IgD-negative memory B cell (primary cell): ENCODE data around the gene TTLL4. TPM values are rescaled to one million over a fixed set of nuclear protein-coding genes. Genes with fewer than 3 reads are reported as not detected.
"Not testable (repeated sequence)": the region's sequence is repeated elsewhere in the genome, so short reads cannot be mapped to it uniquely, and the experiment has no call there.

Experiments
- H3K27ac Mint-ChIP-seq, 3 donors: one replicate each; pipeline ENCODE4 v1.8.0; 2020 to 2022; ENCODE audit warnings: mild to moderate bottlenecking in 3 of 3, mixed read lengths in 3 of 3, moderate library complexity in 1 of 3
- H3K27me3 Mint-ChIP-seq: one replicate; pipeline ENCODE4 v1.8.0; 2021; ENCODE audit warnings: mixed read lengths
- H3K36me3 Mint-ChIP-seq: one replicate; pipeline ENCODE4 v1.8.0; 2020; ENCODE audit warnings: mild to moderate bottlenecking, mixed read lengths
- H3K4me1 Mint-ChIP-seq, 3 donors: one replicate each; pipeline ENCODE4 v1.8.0; 2020 to 2022; ENCODE audit warnings: mixed read lengths in 3 of 3, mild to moderate bottlenecking in 1 of 3
- H3K4me3 Mint-ChIP-seq, 4 donors: one replicate each; pipeline ENCODE4 v1.8.0; 2020 to 2022; ENCODE audit warnings: mild to moderate bottlenecking in 4 of 4, mixed read lengths in 4 of 4, moderate library complexity in 3 of 4
- H3K9me3 Mint-ChIP-seq, 3 donors: one replicate each; pipeline ENCODE4 v1.8.0; 2020 to 2021; ENCODE audit warnings: mixed read lengths in 3 of 3, mild to moderate bottlenecking in 1 of 3
- polyA plus RNA-seq: library from polyadenylated mRNA; unstranded; fragments of 300-500 nt; fragmentation: Illumina TruSeq; gene quantifications from one replicate; pipeline ENCODE4 v1.2.3, GENCODE V29; 2021

Gene TTLL4, protein sequence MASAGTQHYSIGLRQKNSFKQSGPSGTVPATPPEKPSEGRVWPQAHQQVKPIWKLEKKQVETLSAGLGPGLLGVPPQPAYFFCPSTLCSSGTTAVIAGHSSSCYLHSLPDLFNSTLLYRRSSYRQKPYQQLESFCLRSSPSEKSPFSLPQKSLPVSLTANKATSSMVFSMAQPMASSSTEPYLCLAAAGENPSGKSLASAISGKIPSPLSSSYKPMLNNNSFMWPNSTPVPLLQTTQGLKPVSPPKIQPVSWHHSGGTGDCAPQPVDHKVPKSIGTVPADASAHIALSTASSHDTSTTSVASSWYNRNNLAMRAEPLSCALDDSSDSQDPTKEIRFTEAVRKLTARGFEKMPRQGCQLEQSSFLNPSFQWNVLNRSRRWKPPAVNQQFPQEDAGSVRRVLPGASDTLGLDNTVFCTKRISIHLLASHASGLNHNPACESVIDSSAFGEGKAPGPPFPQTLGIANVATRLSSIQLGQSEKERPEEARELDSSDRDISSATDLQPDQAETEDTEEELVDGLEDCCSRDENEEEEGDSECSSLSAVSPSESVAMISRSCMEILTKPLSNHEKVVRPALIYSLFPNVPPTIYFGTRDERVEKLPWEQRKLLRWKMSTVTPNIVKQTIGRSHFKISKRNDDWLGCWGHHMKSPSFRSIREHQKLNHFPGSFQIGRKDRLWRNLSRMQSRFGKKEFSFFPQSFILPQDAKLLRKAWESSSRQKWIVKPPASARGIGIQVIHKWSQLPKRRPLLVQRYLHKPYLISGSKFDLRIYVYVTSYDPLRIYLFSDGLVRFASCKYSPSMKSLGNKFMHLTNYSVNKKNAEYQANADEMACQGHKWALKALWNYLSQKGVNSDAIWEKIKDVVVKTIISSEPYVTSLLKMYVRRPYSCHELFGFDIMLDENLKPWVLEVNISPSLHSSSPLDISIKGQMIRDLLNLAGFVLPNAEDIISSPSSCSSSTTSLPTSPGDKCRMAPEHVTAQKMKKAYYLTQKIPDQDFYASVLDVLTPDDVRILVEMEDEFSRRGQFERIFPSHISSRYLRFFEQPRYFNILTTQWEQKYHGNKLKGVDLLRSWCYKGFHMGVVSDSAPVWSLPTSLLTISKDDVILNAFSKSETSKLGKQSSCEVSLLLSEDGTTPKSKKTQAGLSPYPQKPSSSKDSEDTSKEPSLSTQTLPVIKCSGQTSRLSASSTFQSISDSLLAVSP
- 14.5 TPM for polyA plus RNA-seq

DNA sequence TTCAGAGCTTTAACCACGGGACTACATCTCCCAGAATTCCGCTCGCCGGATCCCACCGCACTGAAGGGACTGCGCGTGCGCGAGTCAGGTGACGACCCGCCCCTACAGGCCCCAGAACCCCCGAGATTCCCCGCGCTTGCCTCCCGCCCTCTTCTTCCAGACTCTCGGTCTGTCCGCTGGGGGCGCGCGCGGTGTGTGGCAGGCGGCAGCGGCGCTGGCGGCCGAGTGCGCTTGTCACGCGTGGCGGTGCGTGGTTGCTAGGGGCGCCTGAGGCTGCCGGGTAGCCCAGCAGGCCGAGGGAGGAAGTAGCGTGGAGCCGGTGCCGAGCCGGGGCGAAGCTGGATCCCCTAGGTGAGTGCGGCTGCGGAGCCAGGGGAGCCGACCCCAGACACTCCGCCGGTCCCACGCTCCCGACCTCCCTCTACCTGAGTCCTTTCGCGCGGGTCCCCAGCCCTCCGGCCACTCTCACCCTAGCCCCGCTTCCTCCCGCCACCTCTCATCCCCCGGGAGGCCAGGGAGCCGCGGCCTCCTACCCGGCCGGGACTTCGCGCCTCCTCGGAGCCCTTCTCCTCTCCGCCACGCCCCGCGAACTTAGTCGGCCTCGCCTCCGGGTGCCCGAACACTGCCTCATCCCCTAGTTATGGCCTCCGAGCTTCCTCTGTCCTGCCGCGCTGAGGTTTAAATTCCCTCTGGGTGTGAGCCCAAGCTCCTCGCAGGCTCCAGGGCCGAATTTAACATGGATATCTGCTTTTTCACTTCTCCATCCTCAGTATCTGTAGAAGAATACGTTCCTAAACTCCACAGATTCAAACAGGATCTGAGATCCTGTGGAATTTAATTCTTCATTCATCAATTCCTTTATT, at the start of gene TTLL4:
TSS of gene TTLL4 (plus strand) at position 149 of the 863 bp plus-strand sequence. CDS start 26,842 bp downstream, outside the sequence.
- Mint-ChIP-seq H3K4me3 (peak within 1 kb of the TSS; percentile 89 to 98 (median 96)), H3K9me3 (no peaks in the 10 kb centered on the region), H3K27ac (peak within 1 kb of the TSS; percentile 89 to 96 (median 94)), H3K36me3 (no peaks in the 10 kb centered on the region), H3K4me1 (peaks cover 12 to 16% (median 14%) of the 10 kb centered on the region in 3 donors), H3K27me3 (peaks cover 2% of the 10 kb centered on the region)

DNA sequence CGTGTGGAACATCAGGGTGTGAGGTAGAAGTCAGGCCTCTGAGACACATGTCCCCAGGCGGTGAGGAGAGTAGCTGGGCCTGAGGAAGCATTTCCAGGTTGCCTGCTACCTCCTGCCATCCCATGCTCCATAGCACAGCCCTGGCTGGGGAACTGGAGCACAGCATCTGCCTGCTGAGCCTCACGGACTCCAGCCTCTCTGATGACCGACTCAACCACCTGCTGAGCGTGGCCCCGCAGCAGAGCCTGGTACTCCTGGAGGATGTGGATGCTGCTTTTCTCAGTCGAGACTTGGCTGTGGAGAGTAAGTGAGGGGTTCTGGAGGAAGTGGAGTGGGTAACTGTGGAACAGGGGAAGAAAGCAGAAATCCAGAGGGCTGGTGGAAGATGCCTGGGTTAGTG, 48.3 kb upstream of the TTLL4 start:
- Mint-ChIP-seq H3K4me3 (peak overlapping the region in 1 of 4 donors; percentile 27), H3K9me3 (no peaks in the 10 kb centered on the region), H3K27ac (no peak overlapping the region), H3K27me3 (no peaks in the 10 kb centered on the region), H3K4me1 (peaks cover 17 to 24% (median 21%) of the 10 kb centered on the region in 3 donors), H3K36me3 (no peaks in the 10 kb centered on the region)

DNA sequence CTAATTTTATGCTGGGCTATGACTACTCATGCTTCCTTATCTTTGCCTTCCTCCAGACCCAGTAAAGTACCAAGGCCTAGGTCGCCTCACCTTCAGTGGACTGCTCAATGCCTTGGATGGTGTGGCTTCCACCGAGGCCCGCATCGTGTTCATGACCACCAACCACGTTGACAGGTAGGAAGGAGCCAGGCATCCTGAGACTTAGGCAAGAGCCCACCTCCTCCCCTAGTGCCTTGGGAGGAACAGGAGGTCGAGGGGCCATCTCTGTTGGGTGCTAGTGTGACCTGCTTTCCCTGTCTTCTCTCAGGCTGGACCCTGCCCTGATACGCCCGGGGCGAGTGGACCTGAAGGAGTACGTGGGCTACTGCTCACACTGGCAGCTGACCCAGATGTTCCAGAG, 47.8 kb upstream of the TTLL4 start:
- Mint-ChIP-seq H3K36me3 (no peaks in the 10 kb centered on the region), H3K27me3 (no peaks in the 10 kb centered on the region), H3K9me3 (no peaks in the 10 kb centered on the region), H3K4me1 (peaks cover 14 to 24% (median 17%) of the 10 kb centered on the region in 3 donors), H3K27ac (no peak overlapping the region), H3K4me3 (peak overlapping the region in 2 of 4 donors; percentile 27 to 68)

DNA sequence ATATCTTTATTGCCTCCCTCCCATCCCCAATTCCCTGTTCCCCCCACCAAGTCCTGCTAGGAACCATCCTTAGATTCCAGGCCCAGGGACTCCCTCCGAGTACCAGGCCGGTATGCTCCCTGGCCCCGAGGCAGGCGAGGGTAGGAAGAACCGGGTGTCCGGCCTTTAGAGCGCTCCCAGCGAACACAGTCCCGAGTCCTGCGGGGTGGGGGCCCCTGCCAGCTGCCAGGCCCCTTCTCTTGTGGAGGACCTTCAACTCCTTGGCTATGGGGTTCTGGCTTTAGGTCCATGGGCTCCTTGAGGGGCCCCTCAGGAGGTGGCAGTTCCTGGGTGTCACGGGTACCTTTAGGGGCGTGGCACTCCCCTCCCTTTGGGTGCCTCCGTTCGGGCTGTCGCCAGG, 46.7 kb upstream of the TTLL4 start:
- Mint-ChIP-seq H3K36me3 (no peaks in the 10 kb centered on the region), H3K27me3 (no peaks in the 10 kb centered on the region), H3K4me1 (peaks cover 10 to 18% (median 10%) of the 10 kb centered on the region in 3 donors), H3K9me3 (no peaks in the 10 kb centered on the region), H3K4me3 (peak overlapping the region in 1 of 4 donors; percentile 40), H3K27ac (peak overlapping the region in 2 of 3 donors; percentile 10 to 67)

DNA sequence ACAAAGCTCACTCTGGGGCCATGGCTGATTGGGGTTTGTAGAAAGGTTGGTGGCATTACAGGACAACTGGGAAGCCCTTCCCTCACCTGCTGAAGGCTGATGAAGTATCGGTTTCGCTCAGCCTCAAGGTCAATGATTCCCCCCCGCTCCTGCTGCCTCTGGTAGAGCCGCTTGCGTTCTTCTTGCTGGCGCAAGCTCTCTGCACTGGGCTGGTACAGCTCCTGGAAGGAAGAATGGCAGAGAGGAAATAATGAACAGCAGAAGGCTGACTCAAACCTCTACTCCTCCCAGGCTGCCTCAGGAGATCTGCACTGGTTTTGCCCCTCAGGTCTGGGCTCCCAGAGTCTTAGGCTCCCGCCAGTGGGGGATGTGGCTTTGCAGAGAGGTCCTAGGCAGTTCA, 46.0 kb upstream of the TTLL4 start:
- H3K4me3 Mint-ChIP-seq: peak overlapping the region in 1 of 4 donors; percentile 40
- H3K36me3 Mint-ChIP-seq: no peaks in the 10 kb centered on the region
- no peaks in the 10 kb centered on the region for H3K27me3 Mint-ChIP-seq
- H3K4me1 Mint-ChIP-seq: peaks cover 6 to 15% (median 7%) of the 10 kb centered on the region in 3 donors
- peak overlapping the region in 1 of 3 donors; percentile 67 for H3K27ac Mint-ChIP-seq
- H3K9me3 Mint-ChIP-seq: no peaks in the 10 kb centered on the region

DNA sequence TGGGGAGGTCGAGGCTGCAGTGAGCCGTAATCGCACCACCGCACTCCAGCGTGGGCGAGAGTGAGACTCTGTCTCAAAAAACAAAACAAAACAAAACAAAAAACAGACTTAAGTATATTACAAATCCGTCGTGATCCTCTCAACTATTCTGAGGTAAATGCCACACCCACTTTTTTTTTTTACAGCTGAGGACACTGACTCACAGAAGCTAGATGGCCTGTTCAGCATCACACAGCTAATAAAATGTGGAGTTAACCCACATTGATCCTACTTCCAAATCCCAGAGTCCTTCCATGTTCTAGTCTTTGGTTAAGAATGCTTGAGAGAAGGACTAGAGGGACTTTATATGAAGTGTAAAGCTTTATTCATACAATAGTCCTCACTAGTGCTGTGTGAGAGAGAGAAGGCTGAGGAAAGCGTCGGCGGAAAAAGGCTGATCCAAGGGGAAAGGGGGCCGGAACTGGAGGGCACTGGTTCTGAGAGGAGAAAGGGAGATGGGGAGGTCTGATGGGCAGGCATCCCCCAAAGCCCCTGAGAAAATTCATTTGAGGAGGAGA, 39.5 kb upstream of the TTLL4 start:
- peak overlapping the region; percentile 95 to 100 (median 98) for H3K4me3 Mint-ChIP-seq
- H3K9me3 Mint-ChIP-seq: no peaks in the 10 kb centered on the region
- peaks cover 17 to 23% (median 21%) of the 10 kb centered on the region in 3 donors for H3K4me1 Mint-ChIP-seq
- no peaks in the 10 kb centered on the region for H3K27me3 Mint-ChIP-seq
- H3K27ac Mint-ChIP-seq: peak overlapping the region; percentile 97 to 98 (median 98)
- H3K36me3 Mint-ChIP-seq: peaks cover 2% of the 10 kb centered on the region

DNA sequence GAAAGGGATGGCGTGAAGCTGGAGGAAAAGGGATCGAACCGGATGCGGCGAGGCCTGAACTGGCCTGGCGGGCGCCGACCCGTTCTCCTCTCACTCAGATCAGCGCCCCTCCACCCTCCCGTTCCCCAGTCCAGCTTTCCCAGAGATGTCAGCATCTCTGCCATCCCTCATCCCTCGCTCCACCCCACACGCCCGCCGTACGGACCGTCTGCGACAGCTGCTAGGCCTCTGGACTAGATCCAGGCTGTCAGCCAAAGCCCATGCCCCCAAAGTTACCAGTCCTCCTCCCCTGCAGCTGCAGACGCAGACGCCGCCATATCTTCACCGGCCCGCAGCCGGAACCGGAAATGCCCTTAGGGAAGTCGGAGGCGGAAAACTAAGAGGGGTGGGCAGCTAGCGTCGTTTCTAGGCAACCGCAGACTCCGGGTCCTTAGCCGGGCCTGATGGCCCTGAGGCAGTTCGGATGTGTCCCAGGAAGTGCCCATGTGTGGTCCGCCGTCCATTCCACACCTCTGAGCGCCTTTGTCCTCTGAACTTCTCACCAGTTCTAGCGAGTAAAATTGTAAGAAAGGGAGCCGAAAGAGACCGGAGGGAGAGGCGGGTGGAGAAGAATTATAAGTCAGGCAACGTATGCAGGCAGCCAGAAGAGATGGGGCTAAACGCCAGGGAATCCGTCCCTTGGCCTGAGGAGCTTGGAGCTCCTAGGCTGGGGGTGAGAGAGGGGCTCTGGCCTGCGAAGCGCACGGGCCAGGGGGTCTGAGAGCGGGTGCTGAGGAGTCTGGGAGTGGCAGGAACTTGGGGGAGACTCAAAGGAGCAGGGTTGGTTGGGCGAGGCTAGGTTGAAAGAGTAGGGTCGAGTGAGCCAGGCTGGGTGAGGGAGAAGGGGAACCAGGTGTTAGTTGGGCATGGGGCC, 38.7 kb upstream of the TTLL4 start, which contains the start of the genes RNF25 and STK36:
TSS of gene RNF25 (minus strand) at position 349 of the 913 bp plus-strand sequence. CDS start at position 317, 32 bp downstream.
TSS of gene STK36 (plus strand) at position 433 of the 913 bp plus-strand sequence. CDS start 744 bp downstream, outside the sequence.
- Mint-ChIP-seq H3K36me3 (peaks cover 3% of the 10 kb centered on the region), H3K4me3 (peak within 1 kb of the TSS; percentile 95 to 100 (median 98)), H3K27ac (peak within 1 kb of the TSS; percentile 97 to 98 (median 98)), H3K4me1 (peaks cover 19 to 23% (median 21%) of the 10 kb centered on the region in 3 donors), H3K9me3 (no peaks in the 10 kb centered on the region), H3K27me3 (no peaks in the 10 kb centered on the region)

DNA sequence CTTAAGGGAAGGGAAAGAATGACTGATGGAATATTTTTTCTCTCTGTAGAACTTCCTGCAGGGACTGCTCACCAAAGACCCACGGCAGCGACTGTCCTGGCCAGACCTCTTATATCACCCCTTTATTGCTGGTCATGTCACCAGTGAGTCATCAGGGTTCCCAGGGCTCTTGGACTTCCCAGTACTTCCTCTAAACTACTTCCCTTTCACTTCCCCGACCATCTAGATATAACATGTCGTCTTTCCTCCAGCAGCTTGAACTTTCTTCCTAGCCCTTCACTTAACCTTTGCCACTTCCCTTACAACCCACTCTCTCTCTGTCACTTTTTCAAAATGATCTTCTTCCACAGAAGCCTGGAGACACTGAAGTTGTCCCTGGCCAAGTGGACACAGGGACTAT, 31.5 kb upstream of the TTLL4 start:
- no peak overlapping the region for H3K27ac Mint-ChIP-seq
- no peaks in the 10 kb centered on the region for H3K27me3 Mint-ChIP-seq
- peaks cover 0 to 1% (median 0%) of the 10 kb centered on the region in 3 donors for H3K4me1 Mint-ChIP-seq
- no peak overlapping the region for H3K4me3 Mint-ChIP-seq
- H3K36me3 Mint-ChIP-seq: peaks cover 1% of the 10 kb centered on the region
- no peaks in the 10 kb centered on the region for H3K9me3 Mint-ChIP-seq

DNA sequence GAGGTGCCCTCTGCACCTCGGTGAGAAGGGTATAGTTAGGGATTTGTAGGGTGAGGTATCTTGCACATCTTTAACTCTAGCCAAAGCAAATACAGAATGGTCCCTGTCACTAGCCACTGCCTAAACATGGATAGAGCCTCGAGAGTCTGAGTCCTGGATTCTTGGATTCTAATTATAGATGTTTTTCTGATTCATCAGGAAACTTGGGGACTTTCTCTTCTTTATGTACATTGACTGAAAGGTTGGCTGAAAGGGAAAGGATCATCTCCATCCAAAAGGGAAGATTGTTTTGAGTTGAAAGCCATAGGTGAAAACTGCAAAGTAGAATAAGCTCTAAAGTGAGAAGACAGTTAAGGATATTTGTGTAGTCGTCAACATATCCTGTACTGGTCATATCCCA, 30.6 kb upstream of the TTLL4 start:
- H3K4me3 Mint-ChIP-seq: no peak overlapping the region
- no peaks in the 10 kb centered on the region for H3K27me3 Mint-ChIP-seq
- no peaks in the 10 kb centered on the region for H3K9me3 Mint-ChIP-seq
- H3K27ac Mint-ChIP-seq: no peak overlapping the region
- peaks cover 0 to 1% (median 0%) of the 10 kb centered on the region in 3 donors for H3K4me1 Mint-ChIP-seq
- peaks cover 1% of the 10 kb centered on the region for H3K36me3 Mint-ChIP-seq

DNA sequence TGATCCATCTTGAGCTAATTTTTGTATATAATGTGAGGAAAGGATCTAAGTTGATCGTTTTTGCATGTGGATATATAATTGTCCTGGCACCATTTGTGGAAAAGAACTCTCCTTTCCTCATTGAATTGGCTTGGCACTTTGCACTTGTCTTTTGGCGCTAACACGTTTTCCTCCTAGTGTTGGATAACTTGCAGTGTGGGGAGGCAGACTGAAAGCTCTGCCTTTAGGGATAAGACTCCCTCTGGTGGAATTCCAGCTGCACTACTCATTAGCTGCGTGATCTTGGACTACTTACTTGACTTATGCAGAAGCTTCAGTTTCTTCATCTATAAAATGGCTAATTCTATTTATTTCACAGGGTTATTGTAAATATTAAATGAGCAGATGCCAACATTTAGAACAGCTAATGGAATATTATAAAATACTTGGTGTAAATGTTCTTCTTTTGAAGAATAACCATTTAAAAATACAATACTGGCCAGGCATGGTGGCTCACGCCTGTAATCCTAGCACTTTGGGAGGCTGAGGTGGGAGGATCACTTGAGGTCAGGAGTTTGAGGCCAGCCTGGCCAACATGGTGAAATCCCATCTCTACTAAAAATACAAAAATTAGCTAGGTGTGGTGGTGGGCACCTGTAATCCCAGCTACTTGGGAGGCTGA, 23.1 kb upstream of the TTLL4 start:
- H3K27me3 Mint-ChIP-seq: not testable (repeated sequence)

DNA sequence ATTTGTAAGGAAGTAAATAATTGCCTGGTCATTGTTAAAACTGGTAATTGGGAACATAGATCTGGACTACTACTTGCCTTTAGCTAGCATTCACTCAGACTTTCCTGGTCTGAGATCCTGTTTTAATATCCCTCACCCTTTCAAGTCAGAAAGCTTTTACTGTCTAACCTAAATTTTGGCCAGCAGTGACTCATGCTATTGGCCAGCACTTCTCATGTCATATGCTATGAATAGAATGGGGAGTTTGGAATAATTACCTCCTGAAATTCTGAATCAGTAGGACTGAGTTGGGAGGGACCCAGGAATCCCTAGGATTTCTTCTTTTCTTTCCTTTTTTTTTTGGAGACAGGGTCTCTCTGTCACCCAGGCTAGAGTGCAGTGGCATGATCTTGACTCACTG, 19.4 kb upstream of the TTLL4 start:
- H3K9me3 Mint-ChIP-seq: no peaks in the 10 kb centered on the region
- H3K4me3 Mint-ChIP-seq: no peak overlapping the region
- peaks cover 0 to 2% (median 0%) of the 10 kb centered on the region in 3 donors for H3K4me1 Mint-ChIP-seq
- H3K36me3 Mint-ChIP-seq: peaks cover 9% of the 10 kb centered on the region
- peak overlapping the region in 1 of 3 donors; percentile 47 for H3K27ac Mint-ChIP-seq
- H3K27me3 Mint-ChIP-seq: no peaks in the 10 kb centered on the region

More for the DNA sequence above, 23.1 kb upstream of the TTLL4 start:
- not testable (repeated sequence) for H3K9me3 Mint-ChIP-seq, H3K4me3 Mint-ChIP-seq, H3K4me1 Mint-ChIP-seq, H3K27ac Mint-ChIP-seq, H3K36me3 Mint-ChIP-seq

DNA sequence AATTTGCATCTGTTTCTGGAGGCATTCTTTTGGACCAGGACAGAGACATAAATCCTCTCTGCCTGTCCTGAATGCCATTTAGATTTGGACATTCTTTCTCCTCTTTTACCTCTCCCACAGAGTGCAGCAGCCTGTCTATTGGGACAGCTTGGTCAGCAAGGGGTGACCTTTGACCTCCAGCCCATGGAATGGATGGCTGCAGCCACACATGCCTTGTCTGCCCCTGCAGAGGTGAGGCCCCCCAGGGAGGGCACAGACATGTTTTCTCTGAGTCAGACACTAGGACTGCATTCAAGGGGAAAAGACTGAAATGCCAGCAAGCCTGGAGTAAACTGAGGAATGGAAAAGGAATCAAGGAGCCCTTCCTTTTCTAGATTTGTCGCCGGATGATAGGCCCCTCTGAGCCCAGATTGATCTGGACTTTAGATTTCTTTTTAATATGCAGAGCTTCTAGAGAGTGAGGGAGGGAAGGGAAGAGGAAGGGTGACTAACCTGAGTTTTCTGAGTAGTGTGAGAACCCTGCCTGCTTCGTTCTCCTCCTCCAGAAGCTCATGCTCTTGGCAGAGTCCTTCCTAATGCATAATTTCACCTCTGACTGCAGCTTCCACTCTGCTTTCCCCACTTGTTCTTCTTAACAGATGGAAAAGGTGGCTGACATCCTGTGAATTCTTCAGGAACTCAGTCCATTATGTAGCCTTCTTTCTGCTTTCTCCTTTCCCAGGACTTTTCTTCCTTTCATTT, 16.1 kb upstream of the TTLL4 start:
- Mint-ChIP-seq H3K4me3 (no peak overlapping the region), H3K27ac (no peak overlapping the region), H3K4me1 (no peaks in the 10 kb centered on the region), H3K9me3 (no peaks in the 10 kb centered on the region), H3K27me3 (no peaks in the 10 kb centered on the region), H3K36me3 (peaks cover 5% of the 10 kb centered on the region)
